HG03442 (cell line): Measurements from ENCODE around the gene ANKRD44.

ENCODE experiments used
- ATAC-seq: cut with Tn5 transposase; IDR thresholded peaks from one replicate; pipeline ENCODE4 v1.9.1; 2021; ENCODE audit warnings: mild to moderate bottlenecking, moderate library complexity; ENCODE audit not compliant: unreplicated experiment

ANKRD44 gene

DNA sequence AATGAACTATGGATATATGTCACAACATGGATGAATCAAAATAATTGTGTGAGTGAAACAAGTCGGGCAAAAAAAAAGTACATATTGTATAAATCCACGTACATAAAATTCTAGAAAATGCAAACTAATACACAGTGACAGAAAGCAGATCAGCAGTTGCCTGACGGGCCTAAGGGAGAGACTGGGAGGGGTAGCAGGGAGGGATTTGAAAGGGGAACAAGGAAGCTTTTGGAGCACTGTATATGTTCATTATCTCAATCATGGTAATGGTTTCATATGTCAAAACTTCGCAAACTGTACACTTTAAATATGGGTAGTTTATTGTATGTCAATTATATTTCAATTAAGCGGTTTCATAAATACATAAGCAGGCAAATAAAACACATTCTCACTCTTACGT is 153.8 kb downstream of the ANKRD44 start:
- ATAC-seq: no peak

DNA sequence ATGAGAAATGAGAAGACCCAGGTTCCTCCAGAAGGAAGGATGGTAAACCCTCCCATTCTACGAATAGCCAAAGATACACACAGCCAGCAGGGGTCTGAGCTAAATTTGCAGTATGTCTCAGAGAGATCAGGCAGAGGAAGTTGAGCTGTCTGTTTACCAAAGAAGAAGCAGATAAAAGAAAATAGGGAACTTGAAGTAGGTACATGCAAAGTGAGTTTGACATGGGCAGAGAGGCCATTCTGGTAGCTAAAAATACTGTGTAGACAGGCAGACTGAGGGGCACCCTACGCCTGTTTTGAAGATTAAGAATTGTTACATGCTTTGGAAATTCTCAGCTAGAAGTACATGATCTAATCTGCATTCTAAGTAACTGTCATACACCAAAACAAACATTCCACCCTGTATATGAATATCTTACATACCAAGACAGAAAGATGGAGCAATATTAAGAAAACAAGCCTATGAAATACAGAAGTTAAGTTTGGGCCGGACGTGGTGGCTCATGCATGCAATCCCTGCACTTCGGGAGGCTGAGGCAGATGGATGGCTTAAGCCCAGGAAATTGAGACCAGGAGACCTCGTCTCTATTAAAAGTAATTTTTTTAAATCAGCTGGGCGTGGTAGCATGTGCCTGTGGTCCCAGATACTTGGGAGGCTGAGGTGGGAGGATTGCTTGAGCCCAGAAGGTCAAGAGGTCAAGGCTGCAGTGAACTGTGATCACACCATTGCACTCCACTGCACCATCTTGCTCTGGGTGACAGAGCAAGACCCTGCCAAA is 157.9 kb downstream of the ANKRD44 start:
- ATAC-seq: peak; percentile 80

DNA sequence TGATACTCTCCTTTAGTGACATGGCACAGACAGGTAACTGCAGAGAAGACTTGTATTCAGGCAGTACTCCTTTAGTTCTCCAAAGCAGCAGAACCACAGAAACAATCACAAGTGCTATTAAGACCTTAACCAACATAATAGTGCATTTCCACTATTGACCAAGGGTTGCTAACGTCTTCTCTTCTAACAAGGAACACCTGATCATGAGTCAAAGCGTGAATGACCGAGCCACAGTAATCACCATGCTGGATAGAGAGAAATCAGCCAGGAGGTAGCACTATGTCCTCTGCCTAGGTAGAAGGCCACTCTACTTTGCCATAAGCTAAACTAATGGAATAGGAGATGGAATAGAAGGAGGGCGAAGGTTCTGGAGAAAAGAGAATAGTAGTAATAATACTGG is 161.0 kb downstream of the ANKRD44 start:
- ATAC-seq: no peak

DNA sequence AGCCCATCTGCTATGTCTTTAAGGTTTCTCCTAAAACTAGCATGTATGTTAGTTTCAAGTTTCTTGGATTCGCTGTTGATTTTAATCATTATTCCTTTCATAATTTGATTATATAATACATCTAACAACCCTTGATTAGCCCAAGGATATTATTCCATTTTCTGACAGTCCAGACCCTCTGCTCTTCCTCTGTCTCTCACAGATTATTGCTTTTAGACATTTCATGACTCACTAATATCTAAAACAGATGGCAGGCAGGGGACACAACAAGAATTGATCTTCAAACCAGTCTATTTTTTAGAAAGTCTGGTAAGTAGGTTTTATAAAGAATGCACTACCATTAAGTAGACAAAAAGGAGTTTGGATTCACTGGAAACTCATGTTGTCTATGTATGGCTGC is 162.2 kb downstream of the ANKRD44 start:
- ATAC-seq: no peak

DNA sequence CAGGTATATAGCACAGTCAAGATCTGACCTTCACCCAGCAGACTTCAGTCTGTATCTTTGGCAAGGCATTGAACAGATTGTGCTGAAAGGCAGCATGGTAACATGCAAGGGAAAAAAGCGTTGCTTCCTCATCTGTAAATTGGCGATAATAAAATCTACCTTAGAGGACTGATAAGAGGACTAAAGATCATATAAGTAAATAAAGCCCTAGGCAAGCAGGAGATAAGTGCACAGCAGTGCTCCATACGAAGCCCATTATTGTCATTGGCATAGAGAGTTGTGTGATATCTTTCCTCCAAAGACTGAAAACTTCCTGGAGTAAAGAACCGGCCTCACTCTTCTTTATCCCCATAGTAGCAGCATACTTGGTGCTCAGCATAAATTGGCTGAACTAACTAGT is 162.6 kb downstream of the ANKRD44 start:
- no peak for ATAC-seq

DNA sequence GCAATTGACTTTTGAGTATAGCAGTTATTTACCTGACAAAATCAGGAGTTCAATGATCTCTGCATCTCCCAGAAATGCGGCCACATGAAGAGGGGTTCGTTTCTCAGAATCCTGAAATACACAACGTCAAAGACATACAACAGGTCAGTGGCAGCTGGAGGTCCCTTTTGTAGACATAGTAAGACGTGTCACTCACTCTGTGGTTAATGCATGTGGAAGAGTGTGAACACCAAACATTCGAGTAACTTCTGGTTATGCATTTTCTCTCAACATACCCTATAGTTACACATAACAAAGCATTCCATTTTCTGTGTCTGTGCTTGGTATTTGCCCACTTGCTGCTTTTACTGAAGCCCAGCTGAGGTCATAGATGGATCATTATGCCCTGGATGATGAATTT is 163.6 kb downstream of the ANKRD44 start:
- ATAC-seq: no peak

DNA sequence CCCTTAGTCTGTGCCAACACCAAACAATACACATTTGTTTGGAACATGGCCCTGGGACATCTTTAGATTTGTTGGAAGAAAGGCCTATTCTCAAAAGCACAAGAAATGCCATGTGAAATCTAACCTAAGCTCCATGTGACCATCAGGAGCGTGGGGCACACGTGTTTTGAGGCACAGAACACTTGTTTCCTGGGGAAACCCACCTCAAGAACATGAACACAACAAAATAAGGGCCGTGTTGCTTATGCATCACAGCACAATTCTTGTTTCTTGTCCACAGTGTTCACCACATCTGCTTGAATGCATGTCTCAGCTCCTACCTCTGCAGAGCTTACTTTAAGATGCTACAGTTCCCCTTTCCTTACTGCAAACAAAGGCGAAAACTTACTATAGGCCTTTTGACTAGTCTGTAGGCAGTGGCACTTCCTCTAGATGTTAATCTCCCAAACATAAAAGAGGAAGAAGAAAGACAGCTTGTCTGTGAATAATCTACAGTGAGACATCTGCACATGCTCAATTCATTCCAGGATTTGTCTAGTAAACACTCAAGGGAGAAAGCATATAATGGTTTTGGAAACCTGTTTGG is 165.0 kb downstream of the ANKRD44 start:
- ATAC-seq: peak; percentile 94

DNA sequence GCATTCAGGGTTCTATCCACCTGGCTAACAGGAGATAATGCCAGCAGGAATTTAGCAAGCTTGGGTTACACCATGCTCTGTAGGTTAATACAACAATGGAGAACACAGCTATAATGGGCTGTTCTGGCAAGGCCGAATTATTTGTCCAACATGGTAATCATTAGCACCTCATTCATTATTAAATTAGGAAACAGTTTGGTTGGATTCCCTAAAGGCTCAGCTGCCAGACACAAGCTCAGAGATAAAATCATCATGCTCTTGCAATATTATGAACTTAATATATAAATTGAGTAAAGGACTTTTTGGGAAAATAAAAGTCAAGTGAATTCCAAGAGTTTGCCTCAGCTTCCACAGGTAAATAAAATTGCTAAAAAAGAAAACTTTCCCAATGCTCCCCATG is 166.4 kb downstream of the ANKRD44 start:
- ATAC-seq: no peak

DNA sequence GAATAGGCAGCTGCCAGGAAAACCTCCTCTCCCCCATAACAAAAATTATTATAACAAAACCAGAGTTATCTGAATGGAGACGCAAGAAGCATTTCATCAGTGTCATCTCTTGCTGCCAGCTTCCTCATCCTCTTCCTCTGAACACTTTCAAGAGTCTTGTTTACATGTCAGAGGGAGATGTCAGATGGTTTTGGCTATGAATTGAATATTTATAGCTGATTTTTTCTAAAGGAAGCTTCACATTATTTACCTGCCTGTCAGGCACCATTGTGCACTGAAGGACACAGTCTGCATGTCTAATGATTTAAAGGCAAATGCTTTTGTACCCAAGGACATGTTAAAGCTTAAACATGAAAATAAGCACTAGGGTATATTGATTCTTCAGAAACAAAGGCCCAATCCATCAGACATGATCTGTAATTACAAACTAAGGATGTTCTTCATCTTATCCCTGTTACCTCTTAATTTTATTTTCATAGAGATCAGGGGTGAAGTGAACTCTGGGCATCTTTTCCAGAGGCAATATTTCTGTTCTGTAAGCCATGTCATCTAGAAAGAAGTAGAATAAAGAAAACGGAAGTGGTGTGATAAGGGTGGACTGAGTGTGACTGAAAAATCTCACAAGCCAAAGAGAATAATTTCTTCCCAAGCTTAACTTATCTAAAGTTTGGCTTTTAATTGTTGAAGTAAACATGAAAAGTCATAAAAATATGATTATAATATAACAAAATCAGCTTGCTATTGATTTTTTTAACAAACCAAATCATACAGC is 168.7 kb downstream of the ANKRD44 start:
- ATAC-seq: no peak

DNA sequence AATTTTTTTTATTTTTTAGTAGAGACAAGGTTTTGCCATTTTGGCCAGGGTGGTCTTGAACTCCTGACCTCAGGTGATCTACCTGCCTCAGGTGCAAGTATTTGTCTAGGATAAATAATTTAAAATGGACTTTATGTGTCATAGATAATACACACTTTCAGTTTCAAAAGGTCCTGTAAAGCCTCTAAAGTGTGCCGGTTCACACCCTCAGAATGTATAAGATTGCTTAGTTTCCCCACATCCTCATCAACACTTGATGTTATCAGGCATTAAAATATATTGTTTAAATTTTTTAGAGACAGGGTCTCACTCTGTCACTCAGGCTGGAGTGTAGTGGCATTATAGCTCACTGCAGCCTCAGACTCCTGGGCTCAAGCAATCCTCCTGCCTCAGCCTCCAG is 170.5 kb downstream of the ANKRD44 start:
- no peak for ATAC-seq

DNA sequence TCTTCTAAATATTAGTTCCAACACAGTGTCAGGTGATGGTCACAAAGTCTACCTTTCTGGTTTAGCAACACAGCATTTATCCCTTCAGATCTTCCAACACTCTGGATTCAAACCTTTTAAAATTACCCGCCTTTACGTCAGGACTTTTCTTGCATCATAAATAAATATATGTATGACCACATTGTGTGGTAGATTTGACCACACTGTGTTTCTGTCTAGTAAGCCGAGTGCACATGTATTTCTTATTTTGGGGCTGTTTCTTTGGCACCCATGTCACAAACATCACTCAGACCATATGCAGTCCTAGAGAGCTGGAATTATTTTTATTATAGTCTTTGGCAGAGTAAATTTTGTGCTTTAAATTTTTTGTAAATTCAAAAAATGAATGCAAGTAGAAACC is 172.1 kb downstream of the ANKRD44 start:
- ATAC-seq: peak; percentile 19

DNA sequence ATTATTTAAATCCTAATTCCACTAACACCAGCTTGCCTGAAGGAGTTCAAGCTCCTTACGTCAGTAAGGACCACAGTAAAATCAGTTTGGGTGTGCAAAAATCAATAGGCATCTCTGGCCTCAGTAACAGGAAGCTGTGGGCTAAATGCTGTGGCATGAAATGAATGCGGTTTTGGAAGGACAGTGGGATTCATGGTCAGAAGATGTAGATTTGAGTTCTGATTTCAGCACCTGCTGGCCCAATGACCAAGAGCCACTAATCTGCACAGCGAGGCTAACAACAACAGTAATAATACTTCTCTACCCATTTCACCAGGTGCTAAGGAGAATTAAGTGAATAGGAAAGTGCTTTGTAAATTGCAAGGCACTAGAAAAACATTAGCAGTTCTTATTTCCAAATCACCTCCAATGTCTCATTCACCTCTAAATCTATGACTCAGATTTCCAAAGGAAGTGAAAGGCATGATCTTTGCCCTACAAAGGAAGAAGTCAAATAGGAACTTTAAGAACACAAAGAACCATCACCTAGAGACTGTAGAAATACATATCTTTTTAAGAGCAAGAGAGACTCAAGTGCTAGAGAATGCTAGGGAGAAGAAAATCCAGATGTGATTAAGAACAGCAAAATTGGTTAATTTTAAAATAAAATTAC is 172.6 kb downstream of the ANKRD44 start:
- peak; percentile 35 for ATAC-seq

DNA sequence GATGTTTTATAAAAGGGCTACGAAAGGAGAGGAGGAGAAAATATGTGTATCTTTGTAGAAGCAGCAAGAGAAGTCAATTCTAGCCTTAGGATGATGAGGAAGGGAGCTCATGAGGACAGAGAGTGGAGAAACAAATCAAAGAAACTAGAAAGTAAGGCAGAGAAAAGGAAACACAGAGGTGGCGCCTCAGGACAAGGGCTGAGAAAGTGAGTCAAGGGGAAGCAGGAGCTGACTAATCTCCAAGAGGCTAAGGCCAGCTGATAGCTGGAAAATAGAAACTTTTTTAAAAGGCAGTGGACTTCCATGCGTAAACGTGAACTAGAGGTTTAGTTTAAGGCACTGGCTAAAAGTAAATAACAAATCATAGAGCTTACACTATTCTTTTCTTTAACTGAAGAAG is 173.3 kb downstream of the ANKRD44 start:
- no peak for ATAC-seq

DNA sequence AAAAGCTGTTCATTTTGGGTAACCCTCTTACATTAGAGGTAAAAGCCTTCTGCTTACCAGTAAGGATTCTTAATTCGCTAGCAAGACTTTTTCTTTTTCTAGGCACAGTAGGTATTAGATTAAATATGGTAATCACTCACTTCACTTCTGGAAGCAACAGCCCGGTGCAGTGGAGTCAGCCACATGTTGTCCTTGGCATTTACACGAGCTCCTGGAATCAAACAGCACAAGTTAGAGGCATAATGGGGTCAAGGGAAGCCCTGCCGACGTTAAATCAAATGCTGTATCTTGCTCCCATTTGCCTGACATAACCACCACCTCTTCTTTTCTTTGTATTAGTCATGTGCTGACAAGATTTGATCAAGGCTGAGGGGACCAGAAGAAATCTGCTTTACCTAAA is 174.1 kb downstream of the ANKRD44 start:
- no peak for ATAC-seq

DNA sequence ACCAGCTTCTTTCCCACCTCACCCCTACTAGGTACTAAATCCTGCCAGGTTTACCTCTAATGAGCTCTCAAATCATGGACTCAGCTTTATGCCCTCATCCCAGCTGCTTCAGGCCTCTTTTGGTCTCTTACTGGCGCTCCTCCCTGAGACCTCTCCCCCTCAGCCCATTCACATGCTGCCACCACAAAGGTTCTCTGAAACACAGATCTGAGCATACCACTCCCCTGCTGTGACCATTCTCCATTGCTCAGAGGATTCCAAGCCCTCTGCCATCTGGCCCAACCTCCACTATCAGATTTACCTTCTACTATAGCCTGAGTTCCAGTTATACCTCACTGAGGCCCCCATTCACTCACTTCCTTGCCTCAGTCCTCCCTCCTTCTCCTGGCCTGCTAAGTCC is 174.8 kb downstream of the ANKRD44 start:
- ATAC-seq: no peak

DNA sequence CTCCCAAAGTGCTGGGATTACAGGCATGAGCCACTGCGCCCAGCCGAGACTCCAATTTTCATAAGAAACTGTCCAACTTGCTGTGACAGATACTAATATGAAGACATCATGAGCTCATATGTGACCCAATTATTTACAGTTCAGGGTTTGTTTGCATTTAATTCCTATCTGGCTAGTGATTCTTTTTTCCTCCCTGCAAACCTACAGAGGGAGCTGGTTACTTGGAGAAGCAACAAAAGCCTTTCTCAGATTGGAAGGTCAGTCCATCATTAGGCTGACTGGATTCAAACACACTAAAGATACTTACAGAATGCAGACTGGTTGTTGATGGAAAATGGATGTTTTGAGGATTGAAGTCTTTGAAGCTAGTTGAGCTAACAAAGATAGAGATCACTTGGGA is 176.4 kb downstream of the ANKRD44 start:
- no peak for ATAC-seq

DNA sequence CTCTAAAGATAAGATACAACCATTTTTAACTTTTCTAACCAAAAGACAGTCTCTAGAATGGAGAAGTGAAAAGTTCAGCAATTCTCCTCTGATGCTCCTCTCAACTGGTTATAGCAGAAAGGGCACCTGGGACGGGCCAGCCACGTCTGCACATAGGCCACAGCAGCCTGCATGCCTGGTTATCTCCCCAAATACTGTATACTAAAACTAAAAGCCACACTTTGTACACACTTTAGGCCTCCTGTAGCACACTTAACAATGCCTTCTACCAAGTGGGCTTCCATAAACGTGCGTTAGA is 179.1 kb downstream of the ANKRD44 start:
- ATAC-seq: peak; percentile 75

DNA sequence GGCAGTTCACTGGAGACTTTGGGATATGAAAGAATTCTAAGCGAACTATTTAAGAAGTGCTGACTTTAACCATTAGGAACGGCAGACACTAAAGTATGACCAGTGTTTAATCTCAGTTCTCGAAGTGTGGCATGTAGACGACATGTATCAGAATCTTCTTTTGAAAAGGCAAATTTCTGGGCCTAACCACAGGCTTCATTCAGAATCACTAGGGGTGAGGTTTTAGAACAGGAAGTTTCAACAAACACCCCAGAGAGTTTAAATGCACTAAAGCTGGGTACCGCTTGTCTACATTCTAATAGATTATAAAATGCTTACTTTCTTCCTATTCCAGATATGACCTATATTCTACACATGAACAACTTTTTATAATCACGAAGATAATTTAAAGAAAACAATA is 180.3 kb downstream of the ANKRD44 start:
- ATAC-seq: peak; percentile 70

DNA sequence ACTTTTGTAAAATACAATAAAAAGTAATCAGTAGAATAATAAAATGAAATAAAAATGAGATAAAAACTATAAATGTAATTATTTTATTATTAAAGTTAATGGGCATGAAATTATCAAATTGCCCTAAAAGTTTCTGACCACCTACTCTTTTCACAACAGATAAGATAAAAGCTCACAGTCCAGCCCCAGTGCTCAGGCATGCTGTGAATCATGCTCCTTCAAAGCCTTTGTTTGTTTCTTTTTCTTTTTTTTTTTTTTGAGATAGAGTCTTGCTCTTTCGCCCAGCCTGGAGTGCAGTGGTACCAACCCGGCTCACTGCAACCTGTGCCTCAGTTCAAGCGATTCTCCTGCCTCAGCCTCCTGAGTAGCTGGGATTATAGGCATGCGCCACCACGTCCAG is 181.7 kb downstream of the ANKRD44 start:
- ATAC-seq: no peak

DNA sequence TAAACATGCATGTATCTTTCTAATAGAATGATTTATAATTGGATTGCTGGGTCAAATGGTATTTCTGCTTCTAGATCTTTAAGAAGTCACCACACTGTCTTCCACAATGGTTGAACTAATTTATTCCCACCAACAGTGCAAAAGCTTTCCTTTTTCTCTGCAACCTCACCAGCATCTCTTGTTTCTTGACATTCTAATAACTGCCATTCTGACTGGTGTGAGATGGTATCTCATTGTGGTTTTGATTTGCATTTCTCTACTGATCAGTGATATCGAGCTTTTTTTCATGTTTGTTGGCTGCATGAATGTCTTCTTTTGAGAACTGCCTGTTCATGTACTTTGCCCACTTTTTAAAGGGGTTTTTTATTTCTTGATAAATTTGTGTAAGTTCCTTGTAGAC is 182.5 kb downstream of the ANKRD44 start:
- no peak for ATAC-seq

DNA sequence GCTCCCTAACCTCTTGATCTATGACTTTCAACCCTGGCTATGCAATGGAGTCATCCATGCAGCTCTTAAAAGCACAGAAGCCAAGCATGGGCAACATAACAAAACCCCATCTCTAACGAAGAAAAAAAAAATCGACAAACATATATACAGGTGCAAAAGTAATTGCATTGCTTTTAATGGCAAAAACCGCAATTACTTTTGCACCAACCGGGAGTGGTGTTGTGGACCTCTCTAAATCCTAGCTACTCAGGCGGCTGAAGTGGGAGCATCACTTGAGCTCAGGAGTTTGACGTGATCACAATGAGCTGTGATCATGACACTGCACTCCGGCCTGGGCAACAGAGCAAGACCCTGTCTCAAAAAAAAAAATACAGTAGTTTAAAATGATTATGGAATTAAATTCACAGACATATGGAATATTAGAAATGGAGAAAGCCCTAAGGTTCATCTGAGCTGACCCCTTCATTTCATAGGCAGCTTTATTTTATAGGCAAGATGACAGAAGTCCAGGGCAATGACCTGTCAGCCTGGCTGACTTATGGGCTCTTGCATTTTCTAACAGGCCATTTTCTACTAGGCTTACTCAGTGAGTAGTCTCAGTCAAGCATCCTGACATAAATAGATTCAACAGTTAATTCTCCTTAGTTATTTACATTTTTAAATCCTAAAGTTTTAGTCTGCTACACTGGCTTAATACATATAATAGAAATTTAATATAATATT is 183.8 kb downstream of the ANKRD44 start:
- no peak for ATAC-seq
